ENCODE data around the gene GIMAP1. TPM values are rescaled to one million over a fixed set of nuclear protein-coding genes. Genes with fewer than 3 reads are reported as not detected.

GIMAP1 gene
- total RNA-seq, 2 donors from 2014 or later: 4.5 to 7.0 TPM

GRCh38 chr7:150742286-150742968 is 26.0 kb downstream of the GIMAP1 start:
- no peak for ATAC-seq
- intact Hi-C loops (cut with DNase I): no loop called here

DNA sequence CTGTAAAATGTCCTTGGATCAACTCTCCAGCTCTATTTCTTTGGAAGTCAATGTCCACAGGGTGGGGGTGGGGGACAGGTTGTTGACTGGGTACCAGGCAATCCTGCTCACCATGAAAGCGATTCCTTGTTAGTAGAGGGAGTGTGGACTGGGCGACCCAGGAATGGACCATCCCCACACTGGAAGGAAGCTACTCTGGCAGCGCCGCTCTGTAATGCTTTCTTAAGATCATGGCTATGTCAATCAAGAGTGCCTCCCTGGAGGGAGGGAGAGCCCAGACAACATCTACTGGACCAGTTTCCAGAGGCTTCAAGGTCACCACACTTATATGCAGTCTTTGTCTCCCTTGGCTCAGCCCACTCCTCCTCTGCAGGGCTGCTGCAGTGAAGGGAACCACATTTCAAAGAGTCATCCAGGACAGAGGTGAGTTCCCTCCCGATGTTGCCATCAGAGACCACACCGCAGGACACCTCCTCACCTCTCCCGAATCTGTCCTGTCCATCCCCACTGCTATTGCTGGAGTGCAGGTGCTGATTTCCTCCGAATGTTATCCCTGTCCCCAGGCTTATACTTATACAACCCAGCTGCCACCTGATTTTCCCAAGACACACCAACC is 27.7 kb downstream of the GIMAP1 start:
- DNase-seq (no peak), ATAC-seq (no peak)
- intact Hi-C loops (cut with DNase I): no loop called here

More at GRCh38 chr7:150742286-150742968, 26.0 kb downstream of the GIMAP1 start:
- no peak for DNase-seq

DNA sequence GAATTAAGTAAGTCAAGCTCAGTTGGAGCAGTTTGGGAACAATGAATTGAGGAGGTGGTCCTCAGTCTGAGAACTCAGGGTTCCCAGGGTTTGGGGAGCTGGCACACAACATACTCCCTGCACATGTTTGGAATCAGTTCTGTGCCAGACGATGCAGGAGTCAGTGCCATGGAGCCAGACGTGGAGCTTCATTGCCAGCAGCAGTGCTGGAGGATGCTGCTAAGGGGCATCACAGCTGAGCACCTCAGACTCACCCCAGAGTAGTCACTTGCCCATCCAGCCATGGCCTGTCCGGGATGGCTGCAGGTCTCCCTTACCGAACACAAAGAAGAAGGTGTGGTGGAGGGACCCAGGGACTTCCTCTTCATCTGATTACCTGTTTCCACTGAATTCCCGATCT is 28.7 kb downstream of the GIMAP1 start:
- ATAC-seq (no peak), DNase-seq (no peak)
- intact Hi-C loops (cut with DNase I): loop anchor here in 1 of 2 donors (5.0 kb wide), 1 partner anchor 118 kb away; no protein-coding TSS in a partner anchor

DNA sequence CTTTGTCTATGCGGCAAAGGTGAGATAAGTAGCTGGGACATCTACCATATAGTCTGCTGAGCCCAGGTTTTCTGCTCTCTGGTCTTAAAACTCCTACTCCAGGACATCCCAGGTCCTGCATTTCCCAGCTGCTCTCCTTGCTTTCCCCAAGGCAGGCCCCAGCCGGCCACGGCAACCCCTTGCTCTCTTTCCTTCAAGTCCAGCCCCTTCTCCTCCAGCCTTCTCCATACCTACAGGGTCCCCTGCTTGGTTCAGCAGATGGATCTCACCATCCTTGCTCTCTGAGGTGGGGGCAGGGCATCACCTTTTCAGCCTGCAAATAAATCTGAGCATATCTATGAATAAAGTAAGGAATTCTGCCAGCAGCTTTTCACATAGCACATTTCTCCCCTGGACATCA is 29.5 kb downstream of the GIMAP1 start:
- ATAC-seq: no peak

GRCh38 chr7:150746921-150747320 is 30.5 kb downstream of the GIMAP1 start:
- ATAC-seq: no peak
- intact Hi-C loops (cut with DNase I): loop anchor here in 1 of 2 donors (5.0 kb wide), 1 partner anchor 120 kb away; no protein-coding TSS in a partner anchor
- no peak for DNase-seq

More for the DNA sequence above, 29.5 kb downstream of the GIMAP1 start:
- intact Hi-C loops (cut with DNase I): loop anchor here in 1 of 2 donors (5.0 kb wide), 1 partner anchor 119 kb away; no protein-coding TSS in a partner anchor
- DNase-seq: no peak

DNA sequence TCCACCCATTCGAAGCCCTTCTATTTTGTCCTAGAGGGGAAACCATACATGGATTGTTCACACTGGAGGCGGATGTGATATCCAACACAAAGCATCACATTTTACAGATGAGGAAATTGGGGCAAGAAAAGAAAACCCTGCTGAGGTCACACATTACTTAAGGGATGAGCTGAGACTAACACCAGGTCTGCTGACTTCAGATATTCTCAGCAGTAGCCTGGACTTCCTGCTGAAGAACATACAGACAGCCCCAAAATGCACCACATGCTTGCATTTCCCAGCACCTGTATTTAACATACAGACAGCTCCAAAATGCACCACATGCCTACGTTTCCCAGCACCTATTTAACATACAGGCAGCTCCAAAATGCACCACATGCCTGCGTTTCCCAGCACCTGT is 32.0 kb downstream of the GIMAP1 start:
- intact Hi-C loops (cut with DNase I): loop anchor here in 1 of 2 donors (5.0 kb wide), 1 partner anchor 121 kb away; no protein-coding TSS in a partner anchor
- ATAC-seq (no peak), DNase-seq (no peak)

DNA sequence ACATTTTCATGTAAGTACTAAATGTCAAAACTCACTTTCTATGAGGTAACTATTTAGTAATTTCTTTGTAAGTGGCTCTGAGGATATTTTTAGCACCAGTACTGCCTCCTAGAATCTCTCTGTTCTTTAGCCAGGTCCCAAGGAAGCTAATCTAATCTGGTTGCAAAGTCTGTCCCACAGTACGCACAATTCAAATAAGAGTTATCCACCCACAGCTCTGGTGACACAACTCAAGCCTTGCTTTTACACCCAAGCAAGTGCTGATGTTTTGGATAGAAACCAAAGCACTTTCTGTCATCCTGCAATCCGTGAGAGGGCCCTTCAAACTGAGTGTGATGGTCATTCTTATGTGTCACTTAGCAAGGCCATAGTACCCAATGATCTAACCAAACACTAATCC is 35.3 kb downstream of the GIMAP1 start:
- no peak for DNase-seq
- intact Hi-C loops (cut with DNase I): no loop called here

DNA sequence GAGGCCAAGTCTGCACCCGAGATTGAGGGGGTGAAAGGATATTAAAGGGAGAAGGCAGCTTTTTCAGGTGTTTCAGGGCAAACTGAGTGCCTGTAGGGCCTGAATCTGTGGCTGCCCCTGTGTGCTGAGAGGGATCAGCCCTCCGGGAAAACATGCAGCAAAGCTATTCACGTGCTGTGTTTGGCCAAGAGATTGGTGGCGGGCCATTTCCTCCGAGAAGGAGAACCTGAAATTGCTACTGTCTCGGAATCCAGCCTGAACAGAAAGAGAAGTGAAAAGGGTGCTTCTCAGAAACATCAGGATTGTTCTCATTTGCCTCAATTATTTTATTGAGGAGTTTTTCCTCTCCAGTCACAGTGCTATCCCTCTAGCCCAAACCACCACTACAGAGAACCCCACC is 36.8 kb downstream of the GIMAP1 start:
- peak; percentile 34 for DNase-seq
- intact Hi-C loops (cut with DNase I): no loop called here
- ATAC-seq: no peak

More for the DNA sequence above, 35.3 kb downstream of the GIMAP1 start:
- ATAC-seq: peak; percentile 81 to 86

- DNase-seq (no peak), ATAC-seq (peak; percentile 56 to 63)
- intact Hi-C loops (cut with DNase I): no loop called here
Measured at GRCh38 chr7:150753826-150754603, 37.6 kb downstream of the GIMAP1 start.

GRCh38 chr7:150754951-150755350 is 38.5 kb downstream of the GIMAP1 start:
- intact Hi-C loops (cut with DNase I): no loop called here
- DNase-seq: no peak
- no peak for ATAC-seq

DNA sequence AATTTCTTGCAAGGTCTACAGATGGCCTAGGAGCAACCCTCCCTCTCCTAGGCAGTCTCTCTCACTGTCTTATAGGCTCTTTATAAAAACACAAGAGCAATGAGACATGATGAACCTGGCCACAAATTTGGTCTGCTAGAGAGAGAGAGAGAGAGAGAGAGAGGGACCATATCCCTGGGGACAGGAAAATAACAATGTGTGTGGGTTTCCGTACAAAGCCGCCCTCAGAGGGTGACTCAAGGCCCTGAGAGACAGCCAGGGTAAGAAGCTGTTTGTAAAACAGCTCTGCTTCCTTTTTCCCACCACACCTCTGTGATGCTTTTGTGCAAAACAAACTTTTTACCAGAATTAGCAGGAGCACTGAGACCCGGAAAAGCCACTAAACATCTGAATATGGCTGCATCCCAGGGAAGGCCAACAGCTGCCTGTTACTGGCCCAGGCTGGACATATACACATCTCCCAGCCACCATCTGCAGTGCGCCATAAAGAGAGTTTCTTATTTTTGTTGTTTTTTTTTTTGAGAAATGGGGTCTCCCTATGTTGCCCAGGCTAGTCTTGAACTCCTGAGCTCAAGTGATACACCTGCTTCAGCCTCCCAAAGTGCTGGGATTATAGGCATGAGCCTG is 39.2 kb downstream of the GIMAP1 start:
- intact Hi-C loops (cut with DNase I): loop anchor here in 1 of 2 donors (2.0 kb wide), 1 partner anchor 307 kb away; no protein-coding TSS in a partner anchor
- DNase-seq: peak; percentile 49

GRCh38 chr7:150756166-150756565 is 39.8 kb downstream of the GIMAP1 start:
- DNase-seq (no peak), ATAC-seq (no peak)
- intact Hi-C loops (cut with DNase I): loop anchor here in 1 of 2 donors (2.0 kb wide), 1 partner anchor 307 kb away; no protein-coding TSS in a partner anchor

More for the DNA sequence above, 39.2 kb downstream of the GIMAP1 start:
- ATAC-seq: peak; percentile 36 to 55

DNA sequence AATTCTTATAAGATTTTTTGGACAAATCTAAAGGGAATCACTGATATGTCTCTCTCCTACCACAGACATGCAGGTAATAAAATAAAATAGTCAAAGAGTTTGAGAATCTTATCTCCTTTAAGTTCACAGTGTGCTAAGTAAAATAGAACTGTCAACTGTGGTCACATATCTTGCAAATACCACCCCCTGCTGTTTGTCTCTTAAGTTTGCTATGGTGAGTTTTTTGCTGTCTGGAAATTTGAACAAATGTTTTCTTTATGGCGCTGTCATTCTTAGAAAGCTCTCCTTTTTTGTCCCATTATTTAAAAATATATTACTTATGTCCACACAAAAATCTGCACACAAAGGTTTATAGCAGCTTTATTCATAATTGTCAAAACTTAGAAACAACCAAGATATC is 40.4 kb downstream of the GIMAP1 start:
- intact Hi-C loops (cut with DNase I): loop anchor here in 1 of 2 donors (2.0 kb wide), 1 partner anchor 308 kb away; no protein-coding TSS in a partner anchor
- no peak for ATAC-seq
- no peak for DNase-seq

GRCh38 chr7:150759479-150759878 is 43.1 kb downstream of the GIMAP1 start:
- intact Hi-C loops (cut with DNase I): no loop called here
- ATAC-seq: no peak
- no peak for DNase-seq

- DNase-seq (no peak), ATAC-seq (no peak)
- intact Hi-C loops (cut with DNase I): no loop called here
Measured at GRCh38 chr7:150766334-150766709, 49.9 kb downstream of the GIMAP1 start.

GRCh38 chr7:150769768-150770167 is 53.4 kb downstream of the GIMAP1 start:
- ATAC-seq: no peak
- intact Hi-C loops (cut with DNase I): no loop called here

More at GRCh38 chr7:150769768-150770167, 53.4 kb downstream of the GIMAP1 start:
- DNase-seq: no peak
